B cell (primary cell): ENCODE data around the gene UBE2Q1. TPM values are rescaled to one million over a fixed set of nuclear protein-coding genes. Genes with fewer than 3 reads are reported as not detected.

Experiments used
- ATAC-seq: fragments of 200-7000 bp; cut with Tn5 transposase; one replicate; pipeline ENCODE4 v1.10.0; 2021; ENCODE audit warnings: low read depth, mild to moderate bottlenecking, moderate number of reproducible peaks, moderate library complexity
- CTCF ChIA-PET: fragments of 350-600 bp; sonication (Branson Sonifier 250); formaldehyde crosslinking; loops from one replicate; lab custom pipeline; 2021; ENCODE audit warnings: antibody characterized with exemption, inconsistent platforms; lab: Charles Lee
- POLR2A ChIA-PET: fragments of 350-600 bp; sonication (Branson Sonifier 250); formaldehyde crosslinking; loops from one replicate; lab custom pipeline; 2021; ENCODE audit warnings: antibody characterized with exemption; lab: Charles Lee
- DNase-seq: peaks from one replicate; pipeline ENCODE4 v3.0.0; 2013
- H2AFZ ChIP-seq: 2 replicates; pipeline ENCODE4 v1.6.1; 2012; ENCODE audit warnings: mild to moderate bottlenecking, low read depth, low read length; ENCODE audit not compliant: insufficient read depth, poor library complexity, severe bottlenecking
- H3K27ac ChIP-seq, 2 donors: 1 replicate in 1 of 2; 2 replicates in 1 of 2; pipeline ENCODE4 v1.5.1; 2012 to 2013; ENCODE audit warnings: low read length in 2 of 2, mild to moderate bottlenecking in 2 of 2, moderate library complexity in 1 of 2
- H3K27me3 ChIP-seq, 4 experiments: fragments of 200-600 bp in 1 of 4; sonication (generic) in 1 of 4; replicated peaks in 1 of 4; 1 replicate in 2 of 4; 2 replicates in 2 of 4; pipeline versions ENCODE4 v1.6.1 to v1.7.0; 2013 to 2016; ENCODE audit warnings: low read length in 3 of 4, mild to moderate bottlenecking in 2 of 4, mixed read lengths in 1 of 4, moderate library complexity in 1 of 4; ENCODE audit not compliant: insufficient read depth in 4 of 4, control insufficient read depth in 3 of 4; ENCODE audit errors: control extremely low read depth in 1 of 4
- H3K36me3 ChIP-seq, 2 experiments: replicated peaks in 1 of 2; 1 replicate in 1 of 2; 2 replicates in 1 of 2; pipeline versions ENCODE4 v1.6.1 to v1.7.1; 2013; ENCODE audit warnings: low read length in 1 of 2; ENCODE audit not compliant: insufficient read depth in 2 of 2, control insufficient read depth in 1 of 2; ENCODE audit errors: control extremely low read depth in 1 of 2, extremely low read depth in 1 of 2
- H3K4me1 ChIP-seq, 2 donors: fragments of 200-600 bp in 1 of 2; sonication (generic) in 1 of 2; 1 replicate in 1 of 2; 2 replicates in 1 of 2; pipeline versions ENCODE4 v1.5.1 to v1.6.1; 2013 to 2017; ENCODE audit warnings: low read length in 2 of 2; ENCODE audit not compliant: control insufficient read depth in 2 of 2, insufficient read depth in 2 of 2
- H3K4me2 ChIP-seq: replicated peaks from 2 replicates; pipeline ENCODE3; 2012; ENCODE audit warnings: mild to moderate bottlenecking, low read depth, low read length; ENCODE audit not compliant: poor library complexity, severe bottlenecking
- H3K4me3 ChIP-seq, 5 experiments: fragments of 200-600 bp in 1 of 5; sonication (generic) in 1 of 5; 1 replicate in 3 of 5; 2 replicates in 2 of 5; pipeline versions ENCODE4 v1.5.1 to v1.7.0; 2011 to 2016; ENCODE audit warnings: low read length in 4 of 5, mild to moderate bottlenecking in 4 of 5, low read depth in 2 of 5, control low read depth in 1 of 5, moderate library complexity in 1 of 5; ENCODE audit not compliant: insufficient read depth in 1 of 5; ENCODE audit errors: control extremely low read depth in 1 of 5, extremely low read depth in 1 of 5
- H3K79me2 ChIP-seq: fragments of 200-600 bp; sonication (generic); one replicate; pipeline ENCODE4 v1.6.0; 2016; ENCODE audit warnings: low read length; ENCODE audit not compliant: control insufficient read depth, insufficient read depth
- H3K9ac ChIP-seq: fragments of 200-600 bp; sonication (generic); 2 replicates; pipeline ENCODE4 v1.6.1; 2017; ENCODE audit warnings: mild to moderate bottlenecking, low read length, moderate library complexity
- H3K9me3 ChIP-seq, 3 donors: one replicate each; pipeline versions ENCODE4 v1.6.1 to v1.7.1; 2013; ENCODE audit warnings: low read length in 2 of 3; ENCODE audit not compliant: control insufficient read depth in 2 of 3, insufficient read depth in 1 of 3; ENCODE audit errors: control extremely low read depth in 1 of 3
- H4K20me1 ChIP-seq: 2 replicates; pipeline ENCODE4 v1.6.0; 2012; ENCODE audit warnings: mild to moderate bottlenecking, low read length; ENCODE audit not compliant: insufficient read depth, control insufficient read depth, poor library complexity, severe bottlenecking
- H3K27ac Mint-ChIP-seq: one replicate; pipeline ENCODE4 v1.8.0; 2021; ENCODE audit warnings: mixed read lengths
- H3K27me3 Mint-ChIP-seq: one replicate; pipeline ENCODE4 v1.8.0; 2021; ENCODE audit warnings: mixed read lengths
- H3K4me1 Mint-ChIP-seq: one replicate; pipeline ENCODE4 v1.8.0; 2021; ENCODE audit warnings: mixed read lengths
- H3K4me3 Mint-ChIP-seq: one replicate; pipeline ENCODE4 v1.8.0; 2021; ENCODE audit warnings: mixed read lengths
- H3K9me3 Mint-ChIP-seq: one replicate; pipeline ENCODE4 v1.8.0; 2022; ENCODE audit warnings: mixed read lengths; ENCODE audit not compliant: insufficient read depth
- EZH2 ChIP-seq: IDR thresholded peaks from 2 replicates; pipeline ENCODE4 v1.6.1; 2012; ENCODE audit warnings: borderline replicate concordance, low read depth, mild to moderate bottlenecking, moderate library complexity, low read length; ENCODE audit not compliant: insufficient read depth, poor library complexity, severe bottlenecking
- WGBS: methylation state at CpG from one replicate; pipeline ENCODE4 v1.1.5; 2013; ENCODE audit warnings: missing lambda C conversion rate; ENCODE audit not compliant: insufficient coverage; 5-methylcytosine and 5-hydroxymethylcytosine counted together
- intact Hi-C: fragments of 100-400 bp; cut with micrococcal nuclease; formaldehyde crosslinking; loops from one replicate; pipeline ENCODE4 v1.10.0; 2022
- polyA plus RNA-seq: library from polyadenylated mRNA; depleted of rRNA; stranded (reverse); fragments of >200 nt; gene quantifications from 2 replicates; pipeline ENCODE4 v1.2.3, GENCODE V29; 2012
- total RNA-seq, 2 donors: library from RNA; stranded (reverse); fragments of 120-200 nt in 1 of 2; gene quantifications; 1 replicate in 1 of 2; 2 replicates in 1 of 2; pipeline versions ENCODE4 v1.2.3 to v1.2.4, GENCODE V29; 2013 to 2022
- TF ChIP-seq, protein P1 (sequence below): fragments of 200-600 bp; IDR thresholded peaks from one replicate; pipeline ENCODE4 v1.8.0; 2022; ENCODE audit warnings: antibody characterized with exemption, mild to moderate bottlenecking

UBE2Q1 gene
- total and polyA plus RNA-seq, 2 donors (not counting 1 experiment from before 2014, with no cell fraction given), result 14.3 to 108 TPM

DNA sequence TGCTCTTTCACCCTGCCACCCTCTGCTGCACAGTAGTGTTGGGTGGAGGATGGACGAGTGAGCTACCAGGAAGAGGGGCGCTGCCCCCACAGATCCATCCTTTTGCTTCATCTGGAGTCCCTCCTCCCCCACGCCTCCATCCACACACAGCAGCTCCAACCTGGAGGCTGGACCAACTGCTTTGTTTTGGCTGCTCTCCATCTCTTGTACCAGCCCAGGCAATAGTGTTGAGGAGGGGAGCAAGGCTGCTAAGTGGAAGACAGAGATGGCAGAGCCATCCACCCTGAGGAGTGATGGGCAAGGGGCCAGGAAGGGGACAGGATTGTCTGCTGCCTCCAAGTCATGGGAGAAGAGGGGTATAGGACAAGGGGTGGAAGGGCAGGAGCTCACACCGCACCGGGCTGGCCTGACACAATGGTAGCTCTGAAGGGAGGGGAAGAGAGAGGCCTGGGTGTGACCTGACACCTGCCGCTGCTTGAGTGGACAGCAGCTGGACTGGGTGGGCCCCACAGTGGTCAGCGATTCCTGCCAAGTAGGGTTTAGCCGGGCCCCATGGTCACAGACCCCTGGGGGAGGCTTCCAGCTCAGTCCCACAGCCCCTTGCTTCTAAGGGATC is 17.6 kb upstream of the UBE2Q1 start:
- intact Hi-C loops, result no loop called here
- Mint-ChIP-seq H3K4me3 (no peak overlapping the region), H3K27ac (no peak overlapping the region), H3K9me3 (no peaks in the 10 kb centered on the region), H3K4me1 (no peaks in the 10 kb centered on the region), H3K27me3 (peaks cover 10% of the 10 kb centered on the region)
- Histone ChIP-seq H3K79me2 (no peaks in the 10 kb centered on the region), H3K9ac (no peak overlapping the region), H3K9me3 (peaks cover 0 to 4% (median 0%) of the 10 kb centered on the region in 3 donors), H3K4me2 (no peak overlapping the region), H3K27me3 (peaks cover 0 to 8% (median 0%) of the 10 kb centered on the region in 4 experiments), H3K4me1 (no peaks in the 10 kb centered on the region), H2AFZ (no peak overlapping the region), H4K20me1 (no peaks in the 10 kb centered on the region), H3K27ac (no peak overlapping the region), H3K4me3 (no peak overlapping the region), H3K36me3 (peaks cover 0 to 27% of the 10 kb centered on the region in 2 experiments)
- POLR2A ChIA-PET, result interaction anchor here (0.5 kb wide), 1 partner anchor 32 kb away, joined by 3 read pairs; the partner anchor contains the start of gene ADAR
- no peak for DNase-seq
- CTCF ChIA-PET, result no interaction called here
- no peak for TF ChIP-seq EZH2
- TF ChIP-seq, protein P1, sequence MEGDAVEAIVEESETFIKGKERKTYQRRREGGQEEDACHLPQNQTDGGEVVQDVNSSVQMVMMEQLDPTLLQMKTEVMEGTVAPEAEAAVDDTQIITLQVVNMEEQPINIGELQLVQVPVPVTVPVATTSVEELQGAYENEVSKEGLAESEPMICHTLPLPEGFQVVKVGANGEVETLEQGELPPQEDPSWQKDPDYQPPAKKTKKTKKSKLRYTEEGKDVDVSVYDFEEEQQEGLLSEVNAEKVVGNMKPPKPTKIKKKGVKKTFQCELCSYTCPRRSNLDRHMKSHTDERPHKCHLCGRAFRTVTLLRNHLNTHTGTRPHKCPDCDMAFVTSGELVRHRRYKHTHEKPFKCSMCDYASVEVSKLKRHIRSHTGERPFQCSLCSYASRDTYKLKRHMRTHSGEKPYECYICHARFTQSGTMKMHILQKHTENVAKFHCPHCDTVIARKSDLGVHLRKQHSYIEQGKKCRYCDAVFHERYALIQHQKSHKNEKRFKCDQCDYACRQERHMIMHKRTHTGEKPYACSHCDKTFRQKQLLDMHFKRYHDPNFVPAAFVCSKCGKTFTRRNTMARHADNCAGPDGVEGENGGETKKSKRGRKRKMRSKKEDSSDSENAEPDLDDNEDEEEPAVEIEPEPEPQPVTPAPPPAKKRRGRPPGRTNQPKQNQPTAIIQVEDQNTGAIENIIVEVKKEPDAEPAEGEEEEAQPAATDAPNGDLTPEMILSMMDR, result no peak
- no peak for ATAC-seq
- WGBS, result 94% methylated on average over 5 of the region's 8 CpGs

DNA sequence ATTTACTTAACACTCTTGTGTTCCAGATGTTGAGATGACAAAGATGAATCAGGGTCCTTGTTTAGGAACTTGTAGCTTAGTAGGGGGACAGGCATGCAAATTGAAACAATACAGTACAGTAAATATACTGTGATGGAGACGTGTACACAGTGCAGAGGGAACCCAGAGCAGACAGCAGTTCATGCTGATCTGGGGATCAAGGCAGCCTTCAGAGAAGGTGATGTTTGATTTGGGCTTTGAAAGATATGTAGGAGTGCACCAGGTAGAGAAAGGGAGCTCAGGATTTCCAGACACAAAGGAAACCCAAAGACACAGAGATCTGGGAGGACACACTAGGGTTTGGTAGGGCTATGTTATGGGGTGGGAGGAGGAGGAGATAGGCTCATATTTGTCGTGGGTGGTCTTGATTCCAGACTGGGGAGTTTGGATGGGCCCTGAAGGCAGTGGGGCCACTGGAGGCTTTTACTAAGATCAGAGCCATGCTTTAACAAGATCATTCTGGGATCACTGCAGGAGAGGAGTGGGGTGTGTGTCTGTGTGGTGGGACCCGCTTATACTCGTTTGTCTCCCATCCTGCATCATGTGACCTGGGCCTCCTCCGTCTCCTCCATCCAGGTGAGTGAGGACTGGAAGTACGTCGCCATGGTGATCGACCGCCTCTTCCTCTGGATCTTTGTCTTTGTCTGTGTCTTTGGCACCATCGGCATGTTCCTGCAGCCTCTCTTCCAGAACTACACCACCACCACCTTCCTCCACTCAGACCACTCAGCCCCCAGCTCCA is 16.9 kb upstream of the UBE2Q1 start:
- DNase-seq (no peak), ATAC-seq (no peak)
- Histone ChIP-seq H3K9ac (no peak overlapping the region), H3K4me3 (no peak overlapping the region), H3K27me3 (peaks cover 0 to 8% (median 0%) of the 10 kb centered on the region in 4 experiments), H3K9me3 (peaks cover 0 to 4% (median 0%) of the 10 kb centered on the region in 3 donors), H3K4me2 (no peak overlapping the region), H3K36me3 (peaks cover 0 to 21% of the 10 kb centered on the region in 2 experiments), H3K79me2 (no peaks in the 10 kb centered on the region), H2AFZ (no peak overlapping the region), H4K20me1 (no peaks in the 10 kb centered on the region), H3K27ac (no peak overlapping the region), H3K4me1 (no peaks in the 10 kb centered on the region)
- TF ChIP-seq EZH2, result no peak
- TF ChIP-seq, protein P1, result no peak
- Mint-ChIP-seq H3K27ac (no peak overlapping the region), H3K9me3 (no peaks in the 10 kb centered on the region), H3K27me3 (peaks cover 12% of the 10 kb centered on the region), H3K4me1 (no peaks in the 10 kb centered on the region), H3K4me3 (no peak overlapping the region)
- 98% methylated on average over 9 of the region's 10 CpGs for WGBS
- ChIA-PET POLR2A (interaction anchor here (0.5 kb wide), 1 partner anchor 33 kb away, joined by 3 read pairs; the partner anchor contains the start of gene ADAR), CTCF (no interaction called here)
- intact Hi-C loops, result no loop called here
